H9 (cell line): ENCODE results near the gene TRERF1. TPM values are rescaled to one million over a fixed set of nuclear protein-coding genes. Genes with fewer than 3 reads are reported as not detected.

ENCODE experiments used
- DNase-seq: peaks from one replicate; pipeline ENCODE4 v3.0.0-alpha.2; 2017
- H2AFZ ChIP-seq: one replicate; pipeline ENCODE4 v1.6.1; 2013; ENCODE audit warnings: mild to moderate bottlenecking, low read length, control low read depth, moderate library complexity
- H2AK5ac ChIP-seq: 2 replicates; pipeline ENCODE4 v1.6.1; 2013; ENCODE audit warnings: low read length, control low read depth, mixed read lengths; ENCODE audit not compliant: insufficient read length
- H2BK120ac ChIP-seq: one replicate; pipeline ENCODE4 v1.6.1; 2013; ENCODE audit warnings: low read depth, mild to moderate bottlenecking, low read length, control low read depth, inconsistent platforms; ENCODE audit not compliant: poor library complexity, severe bottlenecking
- H2BK12ac ChIP-seq: 2 replicates; pipeline ENCODE4 v1.6.1; 2013; ENCODE audit warnings: low read length, control low read depth, mixed read lengths, low read depth; ENCODE audit not compliant: insufficient read length
- H2BK15ac ChIP-seq: 2 replicates; pipeline ENCODE4 v1.6.1; 2013; ENCODE audit warnings: low read depth, low read length, control low read depth
- H2BK20ac ChIP-seq: one replicate; pipeline ENCODE4 v1.6.1; 2013; ENCODE audit warnings: low read depth, mild to moderate bottlenecking, low read length, control low read depth, inconsistent platforms; ENCODE audit not compliant: poor library complexity, severe bottlenecking
- H2BK5ac ChIP-seq: 2 replicates; pipeline ENCODE4 v1.6.1; 2013; ENCODE audit warnings: low read length, control low read depth, mixed read lengths; ENCODE audit not compliant: insufficient read length
- H3K14ac ChIP-seq: 2 replicates; pipeline ENCODE4 v1.6.1; 2013; ENCODE audit warnings: low read length, control low read depth; ENCODE audit not compliant: insufficient read depth
- H3K18ac ChIP-seq: 2 replicates; pipeline ENCODE4 v1.6.1; 2013; ENCODE audit warnings: low read depth, mild to moderate bottlenecking, mixed read lengths, low read length, control low read depth; ENCODE audit not compliant: insufficient read length
- H3K23ac ChIP-seq: 2 replicates; pipeline ENCODE4 v1.6.1; 2013; ENCODE audit warnings: low read length, control low read depth, mixed read lengths, low read depth; ENCODE audit not compliant: insufficient read length
- H3K23me2 ChIP-seq: 2 replicates; pipeline ENCODE4 v1.6.1; 2013; ENCODE audit warnings: low read depth, mild to moderate bottlenecking, mixed read lengths, low read length, control low read depth; ENCODE audit not compliant: insufficient read length, poor library complexity, severe bottlenecking
- H3K27ac ChIP-seq: 2 replicates; pipeline ENCODE4 v1.5.1; 2013; ENCODE audit warnings: low read length, control low read depth, mixed read lengths, low read depth; ENCODE audit not compliant: insufficient read length
- H3K27me3 ChIP-seq: 2 replicates; pipeline ENCODE4 v1.6.1; 2013; ENCODE audit warnings: low read length, control low read depth, inconsistent platforms; ENCODE audit not compliant: insufficient read depth
- H3K4ac ChIP-seq: 2 replicates; pipeline ENCODE4 v1.6.1; 2013; ENCODE audit warnings: low read depth, mild to moderate bottlenecking, control low read depth, inconsistent platforms, low read length, moderate library complexity
- H3K4me1 ChIP-seq: 2 replicates; pipeline ENCODE4 v1.6.1; 2013; ENCODE audit warnings: low read length, control low read depth, inconsistent platforms; ENCODE audit not compliant: insufficient read depth
- H3K4me2 ChIP-seq: 2 replicates; pipeline ENCODE4 v1.6.1; 2013; ENCODE audit warnings: low read length, control low read depth, mixed read lengths; ENCODE audit not compliant: insufficient read length, insufficient read depth
- H3K56ac ChIP-seq: 2 replicates; pipeline ENCODE4 v1.6.1; 2013; ENCODE audit warnings: low read depth, mild to moderate bottlenecking, mixed read lengths, low read length, control low read depth; ENCODE audit not compliant: insufficient read length
- H3K79me1 ChIP-seq: 2 replicates; pipeline ENCODE4 v1.6.1; 2013; ENCODE audit warnings: low read depth, mild to moderate bottlenecking, moderate library complexity, low read length, control low read depth, inconsistent platforms; ENCODE audit not compliant: insufficient read depth, poor library complexity, severe bottlenecking
- H3K79me2 ChIP-seq: 2 replicates; pipeline ENCODE4 v1.6.1; 2013; ENCODE audit warnings: low read length, control low read depth, inconsistent platforms; ENCODE audit not compliant: insufficient read depth
- H3K9ac ChIP-seq: 2 replicates; pipeline ENCODE4 v1.6.1; 2013; ENCODE audit warnings: low read length, control low read depth, mixed read lengths; ENCODE audit not compliant: insufficient read length; ENCODE audit errors: extremely low read depth
- H3K9me3 ChIP-seq: one replicate; pipeline ENCODE4 v1.6.1; 2013; ENCODE audit warnings: low read depth, low read length, inconsistent platforms; ENCODE audit not compliant: control insufficient read depth
- H3T11ph ChIP-seq: one replicate; pipeline ENCODE4 v1.6.1; 2013; ENCODE audit warnings: mild to moderate bottlenecking, low read length, control low read depth, inconsistent platforms
- H4K20me1 ChIP-seq: one replicate; pipeline ENCODE4 v1.6.1; 2013; ENCODE audit not compliant: control insufficient read depth, insufficient read length, insufficient read depth
- H4K5ac ChIP-seq: 2 replicates; pipeline ENCODE4 v1.6.1; 2013; ENCODE audit warnings: low read depth, mild to moderate bottlenecking, mixed read lengths, low read length, control low read depth; ENCODE audit not compliant: insufficient read length
- H4K8ac ChIP-seq: replicated peaks from 2 replicates; pipeline ENCODE4 v1.6.1; 2013; ENCODE audit warnings: low read length, control low read depth, mixed read lengths, low read depth; ENCODE audit not compliant: insufficient read length
- H4K91ac ChIP-seq: 2 replicates; pipeline ENCODE4 v1.6.1; 2013; ENCODE audit warnings: low read depth, mild to moderate bottlenecking, moderate library complexity, mixed read lengths, low read length, control low read depth; ENCODE audit not compliant: insufficient read length
- H3K27ac Mint-ChIP-seq, 3 experiments: 2 replicates in 2 of 3; 3 replicates in 1 of 3; pipeline ENCODE4 v1.8.0; 2020 to 2021; ENCODE audit warnings: mixed read lengths in 3 of 3, mild to moderate bottlenecking in 1 of 3, moderate library complexity in 1 of 3
- H3K27me3 Mint-ChIP-seq: 2 replicates; pipeline ENCODE4 v1.8.0; 2021; ENCODE audit warnings: low read depth, mild to moderate bottlenecking, moderate library complexity, mixed read lengths
- H3K36me3 Mint-ChIP-seq, 3 experiments: 2 replicates in 2 of 3; 3 replicates in 1 of 3; pipeline ENCODE4 v1.8.0; 2020 to 2021; ENCODE audit warnings: low read depth in 3 of 3, mixed read lengths in 3 of 3; ENCODE audit not compliant: insufficient read depth in 1 of 3
- H3K4me1 Mint-ChIP-seq, 2 experiments: 2 replicates each; pipeline ENCODE4 v1.8.0; 2020; ENCODE audit warnings: mixed read lengths in 2 of 2
- H3K4me3 Mint-ChIP-seq, 2 experiments: 2 replicates in 1 of 2; 3 replicates in 1 of 2; pipeline ENCODE4 v1.8.0; 2020 to 2021; ENCODE audit warnings: mild to moderate bottlenecking in 2 of 2, mixed read lengths in 2 of 2, moderate library complexity in 1 of 2
- H3K9me3 Mint-ChIP-seq, 2 experiments: 2 replicates in 1 of 2; 3 replicates in 1 of 2; pipeline ENCODE4 v1.8.0; 2020; ENCODE audit warnings: mild to moderate bottlenecking in 2 of 2, mixed read lengths in 2 of 2, moderate library complexity in 1 of 2
- CTCF ChIP-seq: fragments of 200-600 bp; sonication (generic); conservative IDR thresholded peaks from 3 replicates; pipeline ENCODE4 v1.8.0; 2021; ENCODE audit warnings: antibody characterized with exemption, mild to moderate bottlenecking
- WGBS: extraction: QIAGEN DNeasy Blood & Tissue Kit; methylation state at CpG from one replicate; pipeline ENCODE4 v1.1.7; 2013; ENCODE audit warnings: missing lambda C conversion rate, low lambda C conversion rate, mixed read lengths; ENCODE audit not compliant: insufficient read length; ENCODE audit errors: extremely low coverage; 5-methylcytosine and 5-hydroxymethylcytosine counted together
- total RNA-seq: library from RNA; stranded (reverse); gene quantifications from 2 replicates; pipeline ENCODE4 v1.2.1, GENCODE V29; 2021

The TRERF1 gene
- total RNA-seq, 1 experiment from 2014 or later: 19.7 TPM

DNA sequence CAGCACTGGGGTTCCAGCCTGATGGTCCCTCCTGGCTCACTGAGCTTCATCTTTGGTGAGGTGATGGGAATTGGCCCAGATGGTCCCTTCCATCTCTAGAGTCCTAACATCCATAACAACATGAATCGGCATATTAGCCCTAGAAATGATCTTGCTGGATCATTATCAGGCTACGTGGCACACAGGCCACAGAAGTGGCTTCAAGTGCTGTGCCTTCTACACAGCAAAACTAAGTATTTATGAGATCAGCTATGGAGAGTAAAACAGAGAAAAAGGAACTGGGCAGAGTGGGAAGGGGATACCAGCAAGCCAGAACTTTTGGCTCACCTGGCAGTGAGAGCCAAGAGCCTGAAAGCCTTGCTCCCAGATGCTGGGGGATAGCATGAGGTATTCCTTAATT, 116.9 kb downstream of the TRERF1 start:
- Histone ChIP-seq H4K91ac (no peak overlapping the region), H3K4me1 (no peaks in the 10 kb centered on the region), H2BK120ac (no peak overlapping the region), H3K4ac (no peak overlapping the region), H2BK5ac (no peak overlapping the region), H3K4me2 (no peak overlapping the region), H2AK5ac (no peak overlapping the region), H3K23me2 (no peaks in the 10 kb centered on the region), H3K9ac (no peak overlapping the region), H3K27me3 (no peaks in the 10 kb centered on the region), H3K9me3 (no peaks in the 10 kb centered on the region), H2AFZ (no peak overlapping the region), H4K5ac (no peak overlapping the region), H2BK20ac (no peak overlapping the region), H3K79me1 (no peaks in the 10 kb centered on the region), H3K79me2 (no peaks in the 10 kb centered on the region), H2BK12ac (no peak overlapping the region), H3K27ac (no peak overlapping the region), H4K8ac (no peak overlapping the region), H2BK15ac (no peak overlapping the region), H3K56ac (no peak overlapping the region), H3T11ph (no peak overlapping the region), H3K18ac (no peak overlapping the region), H3K14ac (no peak overlapping the region; the same call in 1 of the 2 replicates), H3K23ac (no peak overlapping the region), H4K20me1 (no peaks in the 10 kb centered on the region)
- no peaks in the 10 kb centered on the region for H3K27me3 Mint-ChIP-seq
- no peak overlapping the region for H3K4me3 Mint-ChIP-seq
- H3K9me3 Mint-ChIP-seq: no peaks in the 10 kb centered on the region
- no CpG with 5 or more reads among the region's 2 CpGs for WGBS
- H3K36me3 Mint-ChIP-seq: peaks cover 0 to 1% (median 0%) of the 10 kb centered on the region in 3 experiments; a peak in 2 of 7 replicates
- H3K27ac Mint-ChIP-seq: peak overlapping the region in 1 of 3 experiments; percentile 7; a peak in 1 of 7 replicates
- peaks cover 36% of the 10 kb centered on the region in 2 experiments for H3K4me1 Mint-ChIP-seq
- TF ChIP-seq CTCF: no peak
- DNase-seq: no peak
